GM19395 (cell line): ENCODE data around the gene AQP12B.
"Not testable (repeated sequence)": the region's sequence is repeated elsewhere in the genome, so short reads cannot be mapped to it uniquely, and the experiment has no call there.

ENCODE experiments used
- ATAC-seq: cut with Tn5 transposase; IDR thresholded peaks from one replicate; pipeline ENCODE4 v1.9.1; 2021; ENCODE audit warnings: mild to moderate bottlenecking, moderate library complexity; ENCODE audit not compliant: unreplicated experiment

AQP12B gene

GRCh38 chr2:240701736-240702639, 19.3 kb upstream of the AQP12B start:
- no peak for ATAC-seq

- ATAC-seq, result no peak
These were observed 18.5 kb upstream of the AQP12B start for GRCh38 chr2:240701091-240701735.

GRCh38 chr2:240700616-240701015, 17.9 kb upstream of the AQP12B start:
- ATAC-seq, result not testable (repeated sequence)

GRCh38 chr2:240699835-240700234, 17.1 kb upstream of the AQP12B start:
- not testable (repeated sequence) for ATAC-seq

GRCh38 chr2:240698852-240699561, 16.3 kb upstream of the AQP12B start:
- ATAC-seq, result not testable (repeated sequence)

GRCh38 chr2:240696469-240696868, 13.8 kb upstream of the AQP12B start:
- ATAC-seq, result not testable (repeated sequence)

- not testable (repeated sequence) for ATAC-seq
These were observed 12.9 kb upstream of the AQP12B start for GRCh38 chr2:240695593-240695992.

- not testable (repeated sequence) for ATAC-seq
These were observed 11.6 kb upstream of the AQP12B start for GRCh38 chr2:240694304-240694703.

GRCh38 chr2:240692583-240693561, 10.2 kb upstream of the AQP12B start:
- not testable (repeated sequence) for ATAC-seq

GRCh38 chr2:240691631-240692420, 9.1 kb upstream of the AQP12B start, which contains the start of gene AQP12A:
TSS of gene AQP12A (plus strand) at chr2:240691866. CDS start at chr2:240691914, 48 bp downstream.
- ATAC-seq, result not testable (repeated sequence)

GRCh38 chr2:240691075-240691427, 8.4 kb upstream of the AQP12B start:
- ATAC-seq, result not testable (repeated sequence)

GRCh38 chr2:240690421-240691074, 7.9 kb upstream of the AQP12B start:
- not testable (repeated sequence) for ATAC-seq

GRCh38 chr2:240689975-240690374, 7.3 kb upstream of the AQP12B start:
- ATAC-seq, result no peak

GRCh38 chr2:240688553-240688919, 5.9 kb upstream of the AQP12B start:
- no peak for ATAC-seq

GRCh38 chr2:240687741-240688552, 5.3 kb upstream of the AQP12B start:
- ATAC-seq, result no peak

- no peak for ATAC-seq
These were observed 4.5 kb upstream of the AQP12B start for GRCh38 chr2:240687045-240687740.

GRCh38 chr2:240686460-240686859, 3.8 kb upstream of the AQP12B start:
- no peak for ATAC-seq
